GM21619 (cell line): Measurements from ENCODE around the gene ARHGAP4.

Source experiments
- ATAC-seq: cut with Tn5 transposase; IDR thresholded peaks from one replicate; pipeline ENCODE4 v1.9.1; 2021; ENCODE audit not compliant: unreplicated experiment

ARHGAP4 gene

DNA sequence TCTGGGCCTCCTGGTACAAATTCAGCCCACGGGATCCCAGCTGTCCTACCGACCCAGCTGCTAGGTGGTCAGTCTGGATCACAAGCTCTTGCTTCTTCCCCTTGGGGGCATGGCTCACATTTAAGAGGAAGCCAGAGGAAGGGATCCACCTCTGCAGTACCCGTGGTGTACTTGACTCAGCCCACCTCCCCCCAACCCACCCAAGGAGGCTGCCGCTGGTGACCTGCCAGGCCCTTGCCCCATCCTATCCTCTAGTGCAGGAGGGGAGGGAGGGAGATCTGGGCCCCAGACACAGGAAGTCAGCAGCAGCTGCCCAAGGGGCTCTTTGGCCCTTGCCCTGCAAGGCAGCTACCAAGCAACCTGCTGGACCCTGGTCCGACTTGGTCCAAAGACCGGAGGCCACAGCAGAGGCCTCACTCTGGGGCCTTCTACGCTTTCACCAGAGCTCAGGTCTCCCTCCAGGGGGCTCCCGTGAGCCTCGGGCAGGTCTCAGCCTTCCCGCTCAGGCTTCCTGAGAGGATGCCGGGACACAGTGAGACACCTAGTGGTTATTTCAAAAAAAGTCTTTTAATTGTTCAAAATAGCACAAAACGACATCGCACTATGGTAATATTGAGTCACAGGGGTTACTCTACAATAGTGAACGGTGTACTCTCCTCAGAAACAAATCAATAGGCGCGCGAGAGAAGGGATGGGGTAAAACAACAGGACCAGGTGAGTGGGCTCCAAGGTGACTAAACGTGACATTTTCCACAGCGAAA is 21.1 kb upstream of the ARHGAP4 start:
- ATAC-seq, result peak; percentile 86

DNA sequence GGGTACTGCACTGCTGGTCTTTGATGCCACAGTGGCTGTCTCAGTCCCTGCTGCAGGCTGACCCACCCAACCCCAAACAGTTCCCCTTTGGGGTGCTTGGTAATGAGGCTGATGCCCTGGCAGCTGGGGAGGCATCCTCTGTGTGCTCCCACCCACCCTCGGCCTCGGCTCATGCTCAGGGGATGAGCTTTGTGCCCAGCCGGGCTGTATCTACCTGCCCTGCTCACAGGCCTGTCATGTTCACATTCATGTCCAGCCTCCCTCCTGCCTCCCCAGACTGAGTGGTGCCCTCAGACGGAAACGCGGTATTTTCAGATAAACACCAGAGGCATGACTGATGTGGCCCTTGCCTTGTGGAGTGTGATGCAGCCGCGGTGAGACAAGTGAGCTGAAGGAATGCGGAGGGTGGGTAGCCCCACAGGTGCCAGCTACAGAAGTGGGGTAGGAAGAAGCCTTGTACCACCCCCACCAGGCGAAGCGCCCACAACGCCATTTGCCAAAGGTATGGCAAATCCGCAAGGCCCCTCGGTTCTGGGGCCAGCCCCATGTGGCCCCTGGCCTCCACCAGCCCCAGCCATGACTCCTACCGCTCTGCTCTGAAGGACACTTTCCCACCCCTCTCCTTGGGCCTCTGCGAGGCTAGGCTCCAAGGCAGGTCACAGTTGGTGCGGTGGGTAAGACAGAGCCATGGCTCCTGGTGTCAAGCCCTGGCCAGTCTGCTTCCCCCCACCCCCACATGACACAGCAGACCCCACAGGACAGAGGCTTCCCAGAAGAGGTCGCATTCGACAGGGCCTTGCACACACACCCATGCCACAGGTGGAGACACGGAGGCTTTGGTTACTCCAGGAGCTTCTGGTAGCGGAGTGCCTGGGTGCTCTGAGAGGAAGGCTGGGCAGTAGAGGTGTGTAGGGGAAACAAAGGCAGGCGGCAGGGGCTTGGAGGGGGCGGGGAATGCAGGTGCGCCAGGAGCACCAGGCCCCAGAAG is 20.2 kb upstream of the ARHGAP4 start:
- ATAC-seq, result no peak

DNA sequence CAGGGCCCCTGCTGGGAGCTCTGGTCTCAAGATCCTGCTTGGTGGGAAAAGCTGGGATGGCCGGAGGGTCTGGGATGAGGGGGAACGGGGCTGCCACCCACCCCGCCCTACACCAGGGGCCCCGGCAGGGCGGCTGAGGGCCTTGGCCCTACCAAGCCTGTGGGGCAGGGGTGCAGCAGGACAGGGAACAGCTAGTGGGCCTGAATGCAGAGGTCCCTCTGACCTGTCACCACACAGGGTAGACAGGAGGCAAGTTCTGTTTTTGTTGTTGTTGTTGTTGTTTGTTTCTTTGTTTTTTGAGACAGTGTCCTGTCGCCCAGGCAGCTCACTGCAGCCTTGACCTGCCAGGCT is 18.7 kb upstream of the ARHGAP4 start:
- ATAC-seq, result no peak

DNA sequence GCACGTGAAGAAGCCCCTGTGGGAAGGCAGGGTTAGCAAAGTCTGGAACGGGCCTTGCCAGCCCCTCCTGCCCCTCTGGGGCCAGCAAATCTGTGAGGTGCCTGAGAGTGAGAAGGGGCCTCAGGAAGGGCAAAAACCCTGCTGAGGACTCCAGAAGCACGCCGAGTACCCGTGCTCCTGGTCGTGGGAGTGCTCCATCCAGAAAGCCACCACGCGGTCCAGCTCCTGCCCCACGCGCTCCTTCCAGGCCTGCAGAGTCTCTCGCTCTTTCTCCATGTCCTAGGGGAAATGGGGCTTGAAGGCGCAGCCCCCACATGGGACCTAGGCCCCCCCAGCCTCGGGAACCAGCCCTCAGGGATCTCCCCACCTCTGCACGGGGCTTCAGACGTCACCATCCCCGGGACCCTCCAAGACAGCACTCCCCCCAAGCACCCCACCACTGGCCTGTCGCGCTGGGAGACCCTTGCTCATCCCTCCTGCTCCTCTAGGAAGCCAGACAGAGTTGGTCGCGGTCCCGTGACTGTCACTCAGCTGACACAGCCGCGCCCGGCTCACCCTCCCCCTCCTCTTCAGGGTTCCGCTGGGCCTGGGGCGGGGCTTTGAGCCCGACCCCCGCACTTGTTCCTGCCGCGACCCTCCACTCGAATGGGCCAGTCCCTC is 18.2 kb upstream of the ARHGAP4 start, which contains the start of gene RENBP:
RENBP (minus strand) TSS at position 504 of the 660 bp plus-strand sequence; CDS start at position 471, 33 bp downstream.
- ATAC-seq, result no peak

DNA sequence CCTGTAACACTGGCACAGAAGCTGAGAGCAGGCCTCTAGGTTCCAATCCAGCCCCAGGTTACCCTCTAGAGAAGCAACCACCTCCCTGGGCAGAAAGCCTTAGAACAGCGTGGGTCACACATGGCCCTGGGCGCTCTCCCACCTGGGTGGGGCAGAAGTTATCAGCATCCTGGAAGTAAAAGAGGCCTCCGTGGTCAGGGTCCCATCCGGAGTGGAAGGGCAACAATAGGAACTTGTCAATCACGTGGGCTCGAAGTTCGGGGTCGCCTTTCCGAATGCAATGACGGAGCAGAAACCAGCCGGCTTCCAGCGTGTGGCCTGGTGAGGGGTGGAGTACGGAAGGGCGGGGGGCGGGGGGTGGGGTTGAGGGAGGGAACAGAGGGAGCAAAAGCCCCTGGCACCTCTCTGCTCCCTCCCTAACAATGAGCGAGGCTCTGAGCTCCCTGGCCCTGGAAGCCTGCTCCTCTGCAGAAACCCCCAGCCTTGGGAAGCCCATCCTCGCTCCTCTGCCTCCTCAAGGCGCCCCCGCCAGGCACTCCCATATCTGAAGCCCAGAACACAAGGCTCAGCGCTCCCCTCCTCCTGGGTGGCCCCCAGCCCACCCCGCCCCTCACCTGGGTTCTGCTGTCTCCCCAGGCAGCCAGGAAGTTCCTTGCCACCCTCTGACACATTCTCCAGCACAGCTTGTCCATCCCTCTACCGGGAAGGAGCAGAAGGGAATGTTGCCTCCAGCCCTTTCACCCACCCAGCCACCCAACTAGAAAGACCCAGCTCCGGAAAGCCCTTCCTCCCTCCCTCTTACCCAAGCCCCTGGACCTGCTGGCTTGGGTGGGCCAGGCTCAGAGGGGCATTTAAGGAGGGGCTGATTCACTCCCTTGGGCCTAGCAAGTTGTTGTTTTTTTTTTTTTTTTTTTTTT is 15.5 kb upstream of the ARHGAP4 start:
- ATAC-seq, result no peak

DNA sequence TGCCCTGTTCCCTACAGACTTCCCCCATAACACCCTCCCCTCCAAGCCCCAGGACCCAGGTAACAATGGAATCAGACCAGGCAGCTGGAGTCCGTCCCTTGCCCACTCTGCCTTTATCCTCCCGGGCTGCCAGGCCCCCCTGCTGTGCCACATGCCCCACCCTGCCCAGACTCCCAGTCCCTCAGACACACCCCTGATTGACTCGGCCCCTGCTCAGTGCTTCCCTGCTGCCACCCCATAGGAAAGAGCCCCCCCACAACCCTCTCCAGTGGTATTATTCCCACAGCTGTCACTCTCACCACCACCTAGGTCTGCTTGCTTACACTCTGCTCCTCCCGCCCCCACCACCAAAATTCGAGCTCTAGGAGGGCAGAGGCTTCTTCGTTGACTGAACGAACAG is 13.5 kb upstream of the ARHGAP4 start:
- ATAC-seq, result no peak

DNA sequence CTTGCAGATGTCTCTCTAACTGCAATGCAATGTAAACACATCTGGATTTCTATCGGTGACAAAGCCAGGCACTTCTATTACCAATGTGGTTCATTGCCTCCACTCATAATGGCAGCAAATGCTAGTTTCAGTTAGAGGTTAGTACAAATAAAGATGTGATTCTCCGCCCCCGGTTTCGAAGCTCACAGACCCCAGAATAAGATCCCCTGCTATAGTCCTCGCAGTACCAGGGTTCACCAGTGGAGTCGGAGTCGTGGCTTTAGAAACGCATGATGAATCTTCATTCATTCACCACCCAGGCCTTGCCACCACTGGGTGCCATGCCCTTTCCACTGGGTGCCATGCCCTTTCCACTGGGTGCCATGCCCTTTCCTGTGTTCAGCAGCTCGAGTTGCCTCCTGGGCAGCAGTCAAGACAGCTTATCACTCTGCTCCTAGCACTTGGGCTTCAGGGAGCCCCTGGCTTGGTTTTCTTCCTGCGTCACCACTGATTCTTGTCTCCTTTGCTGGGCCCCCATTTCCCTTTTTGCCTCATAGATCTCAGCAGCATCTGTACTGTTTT is 12.2 kb upstream of the ARHGAP4 start:
- ATAC-seq, result no peak

DNA sequence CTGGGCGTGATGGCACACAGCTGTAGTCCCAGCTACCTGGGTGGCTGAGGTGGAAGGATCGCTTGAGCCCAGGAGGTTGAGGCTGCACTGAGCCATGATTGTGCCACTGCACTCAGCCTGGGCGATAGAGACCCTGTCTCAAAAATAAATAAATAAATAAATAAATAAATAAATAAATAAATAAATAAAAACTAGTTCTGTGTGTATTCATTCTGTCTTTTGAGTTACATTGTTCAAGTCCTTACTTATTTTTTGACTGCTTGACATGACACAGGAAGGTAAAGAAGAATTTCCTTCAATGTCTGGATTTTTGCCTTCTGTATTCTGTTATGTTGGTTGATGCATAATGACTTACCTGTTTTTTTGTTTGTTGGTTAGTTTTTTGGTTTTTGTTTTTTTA is 11.0 kb upstream of the ARHGAP4 start:
- no peak for ATAC-seq

DNA sequence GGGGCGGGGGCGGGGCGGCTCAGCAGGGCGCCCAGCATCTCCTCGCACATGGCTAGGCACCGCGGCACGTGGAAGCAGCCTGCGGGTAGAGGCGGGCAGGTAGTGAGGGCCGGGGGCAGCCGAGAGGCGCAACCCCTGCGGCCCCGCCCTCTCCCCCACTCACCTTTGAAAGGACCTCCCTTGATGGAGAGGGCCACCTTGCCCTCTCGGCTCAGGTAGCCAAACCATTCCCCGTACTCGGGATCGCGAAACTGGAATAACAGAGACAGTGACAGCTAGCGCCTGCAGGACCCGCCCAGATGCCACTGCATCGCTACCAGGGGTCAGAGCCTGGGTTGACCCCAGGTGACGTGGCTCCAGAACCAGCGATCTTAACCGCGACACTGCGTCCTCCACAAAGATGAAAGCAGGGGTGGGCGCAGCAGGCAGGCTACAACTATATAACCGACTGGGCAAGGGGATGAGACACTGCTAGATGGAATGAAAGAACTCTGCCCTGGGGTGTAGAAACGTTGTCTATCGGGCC is 9.3 kb upstream of the ARHGAP4 start:
- ATAC-seq, result peak; percentile 20

DNA sequence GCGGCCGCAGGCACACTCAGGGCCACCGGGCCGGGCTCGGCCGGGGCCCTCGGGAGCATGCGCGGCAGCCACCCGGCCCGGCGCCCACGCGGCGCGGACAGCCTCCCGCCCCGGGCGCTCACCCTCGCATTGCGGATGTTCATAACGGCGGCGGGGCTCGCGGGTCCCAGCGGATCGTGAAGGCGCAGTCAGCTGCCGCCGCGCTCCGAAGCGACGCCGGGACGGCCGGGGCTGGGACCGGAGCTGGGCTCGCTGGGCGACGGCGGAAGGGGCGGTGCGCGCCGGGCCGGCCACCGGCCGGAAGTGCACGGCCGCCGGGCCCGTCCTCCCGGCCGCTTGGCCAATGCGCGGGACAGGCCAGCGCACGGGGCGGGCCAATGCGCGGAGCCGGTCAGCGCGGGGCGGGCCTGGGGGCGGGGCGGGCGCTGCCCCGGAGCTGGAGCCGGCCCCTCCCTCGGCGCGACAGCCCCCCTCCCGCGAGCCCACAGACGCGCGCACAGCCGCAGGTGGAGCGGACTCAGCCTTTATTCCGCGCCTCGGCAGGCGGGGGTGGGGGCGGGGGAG is 8.8 kb upstream of the ARHGAP4 start, which contains the start of gene NAA10:
NAA10 (minus strand) TSS at position 276 of the 564 bp plus-strand sequence; CDS start at position 143, 133 bp downstream.
- ATAC-seq, result peak; percentile 90

DNA sequence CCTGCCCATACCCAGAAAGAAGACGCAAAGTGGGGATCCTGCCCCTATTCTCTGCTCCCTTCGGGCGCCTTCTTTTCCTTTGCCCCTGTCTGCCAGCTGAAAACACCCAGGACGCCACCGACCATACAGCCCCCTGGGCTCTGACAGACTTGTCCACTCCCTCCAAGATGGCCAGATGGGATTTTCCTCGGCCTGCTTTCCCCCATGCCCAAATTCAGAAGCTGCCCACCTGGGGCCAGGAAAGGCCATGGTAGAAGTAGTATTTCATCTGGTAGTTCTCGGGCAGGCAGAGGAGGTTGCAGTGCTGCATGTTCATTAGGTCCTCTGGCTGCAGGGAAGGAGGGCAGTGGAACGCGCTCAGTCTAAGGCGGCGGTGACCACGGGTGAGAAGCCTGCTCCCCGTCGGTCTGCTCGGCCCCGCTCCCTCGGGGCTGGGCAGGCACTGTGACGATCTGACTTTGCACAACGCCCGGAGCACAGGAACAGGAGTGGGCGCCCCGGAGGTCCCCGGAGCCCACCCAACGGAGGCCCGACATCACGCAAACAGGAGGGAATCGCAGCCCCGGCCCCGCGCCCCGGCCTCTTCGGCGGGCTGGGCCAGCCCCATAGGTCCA is 8.2 kb upstream of the ARHGAP4 start:
- peak; percentile 9 for ATAC-seq

DNA sequence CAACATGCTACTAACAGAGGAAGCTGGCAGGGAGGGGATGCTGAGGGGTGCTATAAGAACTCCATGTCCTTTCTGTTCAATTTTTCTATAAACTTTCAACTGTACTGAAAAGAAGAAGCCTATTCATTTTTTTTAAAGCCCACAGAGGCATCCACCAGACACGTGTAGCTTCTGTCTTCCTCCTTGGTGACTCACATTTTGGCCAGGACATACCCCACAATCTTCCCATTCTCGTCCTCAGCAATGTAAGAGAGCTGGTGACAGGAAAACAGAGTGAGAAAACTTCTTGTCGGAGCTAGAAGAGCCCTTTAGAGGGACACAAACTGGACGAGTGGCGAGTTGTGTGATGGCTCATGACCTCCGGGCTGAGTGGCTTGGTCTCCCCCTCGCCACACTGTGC is 7.7 kb upstream of the ARHGAP4 start:
- ATAC-seq, result no peak

DNA sequence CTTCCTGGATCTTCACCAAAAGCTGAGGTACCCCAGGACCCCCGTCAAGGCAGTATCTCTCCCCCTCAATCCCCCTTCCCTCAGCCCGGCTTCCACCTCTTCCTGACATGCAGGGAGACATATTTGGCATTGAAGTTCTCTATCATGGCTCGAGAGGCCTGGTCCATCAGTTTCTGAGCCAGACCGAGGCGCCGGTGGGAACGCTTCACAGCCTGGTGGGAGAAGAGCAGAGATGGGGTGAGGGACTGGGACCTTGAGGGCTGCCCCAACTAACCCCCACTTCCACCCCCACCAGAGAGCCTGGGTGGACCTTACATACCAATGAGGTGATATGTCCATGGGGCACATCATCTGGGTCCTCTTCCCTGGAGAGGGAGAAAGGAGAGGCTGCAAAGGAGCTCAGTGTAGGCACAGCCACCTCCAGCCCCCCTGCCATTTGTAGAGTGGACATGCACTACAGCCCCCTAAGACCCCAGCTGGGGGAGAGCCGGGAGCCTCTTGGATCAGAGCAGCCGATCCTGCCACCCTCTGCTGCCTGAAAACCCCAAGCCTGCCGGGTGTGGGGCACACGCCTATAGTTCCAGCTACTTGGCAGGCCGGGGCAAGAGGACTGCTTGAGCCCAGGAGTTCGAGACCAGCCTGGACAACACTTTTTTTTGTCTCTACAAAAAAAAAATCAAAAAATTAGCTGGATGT is 6.3 kb upstream of the ARHGAP4 start:
- ATAC-seq, result no peak

DNA sequence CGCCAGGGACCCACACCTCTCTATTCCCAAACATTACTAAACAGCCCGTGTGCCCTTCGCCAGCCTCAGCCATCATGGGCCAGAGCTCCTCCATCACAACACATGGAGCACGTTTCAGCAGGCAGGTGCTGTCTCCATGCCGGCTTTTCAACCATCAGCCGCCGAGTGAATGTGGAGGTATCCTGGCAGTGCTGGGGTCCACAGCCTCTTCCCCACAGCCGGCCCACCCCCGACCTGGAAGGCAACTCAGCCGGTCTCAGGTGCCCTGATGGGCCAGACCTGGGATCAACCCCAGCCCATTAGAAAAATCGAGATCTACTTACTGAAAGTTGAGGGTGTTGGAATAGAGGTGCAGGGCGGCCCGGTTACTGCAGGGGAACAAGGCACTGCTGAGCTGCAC is 5.7 kb upstream of the ARHGAP4 start:
- ATAC-seq, result no peak

DNA sequence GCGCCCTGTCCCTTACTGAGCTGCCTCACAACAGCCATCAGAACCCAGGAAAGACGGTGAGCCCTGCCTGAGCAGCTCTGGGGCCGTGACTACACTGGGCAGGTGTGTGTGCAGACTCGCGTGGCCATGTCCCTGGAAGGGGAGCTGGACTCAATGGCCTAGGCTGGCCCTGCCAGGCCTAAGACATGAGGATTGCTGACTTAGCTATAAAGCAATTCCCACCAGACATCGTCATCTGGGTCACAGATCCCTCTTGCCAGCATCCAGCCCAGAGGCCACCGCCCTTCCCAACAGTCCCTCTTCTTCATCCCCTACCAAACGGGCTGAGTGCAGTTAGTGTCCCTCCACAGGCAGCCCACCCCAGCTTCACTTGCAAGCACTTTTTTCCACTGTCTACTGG is 5.1 kb upstream of the ARHGAP4 start:
- no peak for ATAC-seq

DNA sequence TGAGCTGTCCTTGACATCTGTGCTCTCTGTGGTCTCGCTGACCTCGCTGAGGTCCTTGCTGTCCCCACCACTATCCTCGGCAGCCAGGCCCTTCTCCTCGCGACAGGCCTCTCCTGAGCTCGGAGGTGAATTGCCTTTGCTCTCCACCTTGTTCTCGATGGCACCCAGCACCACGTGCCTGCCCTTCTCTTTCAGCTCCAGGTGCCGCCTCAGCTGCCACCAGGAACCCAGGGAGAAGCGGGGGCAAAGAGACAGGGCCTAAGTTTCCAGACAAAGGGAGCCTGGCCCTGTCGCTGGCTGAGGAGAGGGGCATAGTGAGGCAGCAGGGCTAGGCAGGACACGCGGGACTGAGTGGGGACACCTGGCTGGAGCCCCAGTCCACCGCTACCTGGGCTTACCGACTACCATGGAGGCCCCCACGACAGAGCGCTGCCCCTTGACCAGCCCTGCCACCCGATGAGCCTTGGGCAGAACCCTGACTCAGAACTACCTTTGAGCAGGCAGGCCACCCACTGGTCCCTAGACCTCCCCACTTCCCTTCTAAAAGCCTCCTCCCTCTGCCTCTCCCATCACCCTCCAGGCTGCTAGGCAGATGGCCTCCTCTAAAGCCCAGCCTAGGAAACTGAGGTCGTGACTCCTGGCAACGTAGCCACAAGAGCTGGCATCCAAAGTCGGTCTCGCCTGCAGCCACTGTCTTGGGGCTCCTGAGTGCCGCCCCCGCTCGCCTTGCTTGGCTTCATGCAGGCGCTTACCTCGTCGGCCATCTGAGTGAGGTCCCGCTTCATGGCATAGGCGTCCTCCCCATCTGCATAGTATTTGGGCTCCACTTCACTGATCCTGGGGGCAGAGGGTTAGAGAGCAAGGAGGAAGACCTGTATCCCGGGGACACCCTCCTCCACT is 4.2 kb upstream of the ARHGAP4 start:
- ATAC-seq, result no peak

DNA sequence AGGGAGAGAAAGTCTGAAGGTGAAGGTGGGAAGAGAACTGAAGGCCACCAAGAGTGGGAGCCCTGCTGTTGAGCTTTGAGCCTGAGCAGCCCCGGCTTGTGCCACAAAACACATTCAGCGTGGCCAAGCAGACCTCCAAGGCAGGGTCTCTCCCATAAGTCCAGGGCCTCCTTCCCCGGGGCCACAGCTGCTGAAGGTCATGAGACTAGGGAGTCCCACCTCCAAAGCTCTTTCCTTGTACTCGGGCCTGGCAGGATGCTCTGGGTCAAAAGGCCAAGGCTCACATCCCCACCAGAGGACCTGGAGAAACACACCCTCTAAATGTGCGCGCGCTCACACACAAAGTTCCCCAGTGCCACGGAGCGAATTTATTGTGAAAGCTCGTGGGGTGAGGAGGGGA is 3.5 kb upstream of the ARHGAP4 start:
- ATAC-seq, result no peak
